HG03439 (cell line): ENCODE data around the gene MYRF.

Experiments used
- ATAC-seq: cut with Tn5 transposase; IDR thresholded peaks from one replicate; pipeline ENCODE4 v1.9.1; 2021; ENCODE audit warnings: mild to moderate bottlenecking, moderate library complexity; ENCODE audit not compliant: unreplicated experiment

The MYRF gene

GRCh38 chr11:61775606-61776554, 23.4 kb downstream of the MYRF start:
- ATAC-seq, result no peak

GRCh38 chr11:61776561-61777075, 24.2 kb downstream of the MYRF start:
- no peak for ATAC-seq

- no peak for ATAC-seq
These were observed 25.0 kb downstream of the MYRF start for GRCh38 chr11:61777234-61778090.

- ATAC-seq, result no peak
These were observed 26.0 kb downstream of the MYRF start for GRCh38 chr11:61778357-61778886.

GRCh38 chr11:61778920-61779650, 26.6 kb downstream of the MYRF start:
- ATAC-seq, result no peak

- ATAC-seq, result no peak
These were observed 27.5 kb downstream of the MYRF start for GRCh38 chr11:61779666-61780525.

- ATAC-seq, result no peak
These were observed 28.2 kb downstream of the MYRF start for GRCh38 chr11:61780581-61781162.

GRCh38 chr11:61781585-61781984, 29.1 kb downstream of the MYRF start:
- no peak for ATAC-seq

- no peak for ATAC-seq
These were observed 29.9 kb downstream of the MYRF start for GRCh38 chr11:61782299-61782698.

GRCh38 chr11:61782841-61783240, 30.4 kb downstream of the MYRF start:
- ATAC-seq, result no peak

GRCh38 chr11:61783717-61784505, 31.5 kb downstream of the MYRF start:
- no peak for ATAC-seq

- no peak for ATAC-seq
These were observed 32.0 kb downstream of the MYRF start for GRCh38 chr11:61784506-61784805.

- no peak for ATAC-seq
These were observed 33.5 kb downstream of the MYRF start for GRCh38 chr11:61785837-61786402.

- ATAC-seq, result no peak
These were observed 35.6 kb downstream of the MYRF start for GRCh38 chr11:61787928-61788491.

- peak; percentile 22 for ATAC-seq
These were observed 39.4 kb downstream of the MYRF start for GRCh38 chr11:61791737-61792309.

- ATAC-seq, result peak; percentile 82
These were observed 40.1 kb downstream of the MYRF start, which contains the start of the genes FEN1 and TMEM258 for GRCh38 chr11:61792310-61793082. TSS of gene FEN1 (plus strand) at chr11:61792911. CDS start at chr11:61795362, 2,451 bp downstream. TSS of gene TMEM258 (minus strand) at chr11:61792599. CDS start at chr11:61792558, 41 bp downstream.
